Uterus (tissue), 4 donors: ENCODE data around the gene PEX10. TPM values are rescaled to one million over a fixed set of nuclear protein-coding genes. Genes with fewer than 3 reads are reported as not detected.

Experiments
- DNase-seq, 2 donors: peaks; one replicate each; pipeline ENCODE4 v3.0.0-alpha.2; 2019 to 2020
- H3K27ac ChIP-seq, 2 donors: fragments of 200-600 bp; sonication (generic); 1 replicate in 1 of 2; 2 replicates in 1 of 2; pipeline ENCODE4 v1.5.1; 2016 to 2018
- H3K27me3 ChIP-seq, 2 donors: fragments of 200-600 bp; sonication (generic); one replicate each; pipeline ENCODE4 v1.5.1; 2018 to 2019; ENCODE audit warnings: control low read depth in 1 of 2
- H3K36me3 ChIP-seq, 2 donors: fragments of 200-600 bp; sonication (generic); one replicate each; pipeline ENCODE4 v1.5.1; 2019; ENCODE audit warnings: control low read depth in 1 of 2
- H3K4me1 ChIP-seq, 2 donors: fragments of 200-600 bp; sonication (generic); one replicate each; pipeline ENCODE4 v1.5.1; 2018 to 2019; ENCODE audit warnings: control low read depth in 1 of 2
- H3K4me3 ChIP-seq, 2 donors: fragments of 200-600 bp; sonication (generic); 1 replicate in 1 of 2; 2 replicates in 1 of 2; pipeline ENCODE4 v1.5.1; 2018 to 2019; ENCODE audit warnings: mild to moderate bottlenecking in 1 of 2
- H3K9me3 ChIP-seq, 2 donors: fragments of 200-600 bp; sonication (generic); one replicate each; pipeline ENCODE4 v1.5.1; 2019; ENCODE audit warnings: control low read depth in 1 of 2
- POLR2A ChIP-seq, 2 donors: fragments of 450-650 bp; IDR thresholded peaks; one replicate each; pipeline ENCODE4 v1.6.1; 2016; ENCODE audit warnings: antibody characterized with exemption in 2 of 2, mild to moderate bottlenecking in 1 of 2, moderate library complexity in 1 of 2
- intact Hi-C: fragments of 100-400 bp; cut with DNase I; formaldehyde crosslinking; loops from one replicate; pipeline ENCODE4 v1.15.1; 2023; ENCODE audit warnings: low total_unique reads
- total RNA-seq, 4 donors: library from RNA; depleted of rRNA in 3 of 4; stranded (reverse); fragments of >200 nt in 3 of 4; gene quantifications; one replicate each; pipeline versions ENCODE4 v1.1.0 to v1.2.4, GENCODE V29; 2014 to 2023
- TF ChIP-seq, protein P1 (sequence below), 4 experiments: fragments of 200-600 bp in 2 of 4; fragments of 450-650 bp in 2 of 4; sonication (generic) in 2 of 4; IDR thresholded peaks; one replicate each; pipeline ENCODE4 v1.5.1; 2016 to 2019; ENCODE audit warnings: antibody characterized with exemption in 4 of 4, mild to moderate bottlenecking in 2 of 4, moderate library complexity in 1 of 4
- donor health status: DM: yes; HTN: yes; CAD: no.

The PEX10 gene
- total RNA-seq, 4 donors from 2014 or later: 0.77 to 23.6 (median 13.2) TPM

DNA sequence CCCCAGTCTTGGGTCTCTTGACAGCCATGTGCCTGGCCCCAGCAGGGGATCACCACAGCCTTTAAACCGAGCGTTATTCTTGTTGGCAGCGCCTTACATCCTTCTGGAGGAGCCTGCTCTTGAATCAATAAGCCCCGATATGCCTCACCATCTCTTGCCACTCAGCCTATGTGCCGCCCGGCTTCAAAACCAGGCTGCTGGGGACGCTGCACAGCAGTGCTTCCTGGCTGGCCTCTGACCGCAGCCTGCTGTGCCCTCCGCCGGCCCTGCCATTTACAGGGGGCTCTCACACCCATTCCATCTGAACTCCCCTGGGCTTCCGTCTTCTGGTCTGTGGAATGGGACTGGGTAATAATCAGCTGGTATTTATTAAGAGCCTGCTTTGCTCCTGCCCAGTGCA, 3.0 kb upstream of the PEX10 start:
- Histone ChIP-seq H3K4me3 (no peak overlapping the region), H3K36me3 (no peaks in the 10 kb centered on the region), H3K9me3 (no peaks in the 10 kb centered on the region), H3K4me1 (peaks cover 0 to 21% of the 10 kb centered on the region in 2 donors), H3K27ac (no peak overlapping the region), H3K27me3 (peaks cover 0 to 21% of the 10 kb centered on the region in 2 donors)
- no peak for DNase-seq
- TF ChIP-seq, protein P1, sequence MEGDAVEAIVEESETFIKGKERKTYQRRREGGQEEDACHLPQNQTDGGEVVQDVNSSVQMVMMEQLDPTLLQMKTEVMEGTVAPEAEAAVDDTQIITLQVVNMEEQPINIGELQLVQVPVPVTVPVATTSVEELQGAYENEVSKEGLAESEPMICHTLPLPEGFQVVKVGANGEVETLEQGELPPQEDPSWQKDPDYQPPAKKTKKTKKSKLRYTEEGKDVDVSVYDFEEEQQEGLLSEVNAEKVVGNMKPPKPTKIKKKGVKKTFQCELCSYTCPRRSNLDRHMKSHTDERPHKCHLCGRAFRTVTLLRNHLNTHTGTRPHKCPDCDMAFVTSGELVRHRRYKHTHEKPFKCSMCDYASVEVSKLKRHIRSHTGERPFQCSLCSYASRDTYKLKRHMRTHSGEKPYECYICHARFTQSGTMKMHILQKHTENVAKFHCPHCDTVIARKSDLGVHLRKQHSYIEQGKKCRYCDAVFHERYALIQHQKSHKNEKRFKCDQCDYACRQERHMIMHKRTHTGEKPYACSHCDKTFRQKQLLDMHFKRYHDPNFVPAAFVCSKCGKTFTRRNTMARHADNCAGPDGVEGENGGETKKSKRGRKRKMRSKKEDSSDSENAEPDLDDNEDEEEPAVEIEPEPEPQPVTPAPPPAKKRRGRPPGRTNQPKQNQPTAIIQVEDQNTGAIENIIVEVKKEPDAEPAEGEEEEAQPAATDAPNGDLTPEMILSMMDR (IDR thresholded peaks at IDR 0.05): no peak
- TF ChIP-seq POLR2A (IDR thresholded peaks at IDR 0.05): no peak
- intact Hi-C loops: loop anchor here (10.0 kb wide), 2 partner anchors 229 to 1009 kb away; no protein-coding TSS in a partner anchor

DNA sequence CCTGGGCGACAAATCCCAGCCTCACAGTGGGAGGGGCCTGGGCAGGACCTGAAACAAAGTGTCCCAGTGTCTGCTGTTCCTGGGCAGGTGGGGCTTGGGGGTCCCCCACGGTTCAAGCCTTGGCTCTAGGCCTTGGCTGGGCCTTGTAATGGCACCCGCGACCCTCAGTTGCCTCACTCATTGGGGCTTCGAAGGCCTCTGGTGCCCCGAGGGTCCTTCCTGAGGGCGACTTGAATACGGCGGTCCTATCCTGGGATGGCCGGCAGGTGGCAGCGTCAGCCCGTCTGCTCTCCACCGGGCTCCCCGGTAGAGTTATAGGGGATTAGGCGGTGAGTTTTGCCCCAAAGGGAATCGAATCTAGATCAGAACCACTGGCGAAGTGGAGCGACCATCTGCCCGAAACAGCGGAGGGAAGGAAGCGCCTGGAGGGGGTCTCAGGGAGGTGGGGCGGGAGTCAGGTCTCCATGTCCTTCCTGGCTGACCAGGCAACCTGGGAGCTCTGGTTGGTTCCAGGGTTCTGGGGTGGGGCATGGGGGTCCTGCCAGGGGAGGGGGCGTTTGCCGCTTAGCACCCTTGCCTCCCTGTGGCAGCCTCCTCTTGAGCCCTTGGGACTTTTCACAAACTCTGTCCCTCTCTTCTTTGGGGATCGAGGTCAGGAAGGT, 2.1 kb upstream of the PEX10 start:
- peak; percentile 73 to 77 for DNase-seq
- Histone ChIP-seq H3K27ac (peak overlapping the region in 1 of 2 donors; percentile 84), H3K36me3 (no peaks in the 10 kb centered on the region), H3K4me3 (no peak overlapping the region), H3K9me3 (no peaks in the 10 kb centered on the region), H3K4me1 (peaks cover 0 to 21% of the 10 kb centered on the region in 2 donors), H3K27me3 (peaks cover 0 to 20% of the 10 kb centered on the region in 2 donors)
- intact Hi-C loops: loop anchor here (5.0 to 10.0 kb wide), 3 partner anchors 133 to 1010 kb away; no protein-coding TSS in a partner anchor
- no peak for TF ChIP-seq POLR2A (IDR thresholded peaks at IDR 0.05)
- TF ChIP-seq, protein P1 (IDR thresholded peaks at IDR 0.05): peak; percentile 86 to 94 (median 92)

DNA sequence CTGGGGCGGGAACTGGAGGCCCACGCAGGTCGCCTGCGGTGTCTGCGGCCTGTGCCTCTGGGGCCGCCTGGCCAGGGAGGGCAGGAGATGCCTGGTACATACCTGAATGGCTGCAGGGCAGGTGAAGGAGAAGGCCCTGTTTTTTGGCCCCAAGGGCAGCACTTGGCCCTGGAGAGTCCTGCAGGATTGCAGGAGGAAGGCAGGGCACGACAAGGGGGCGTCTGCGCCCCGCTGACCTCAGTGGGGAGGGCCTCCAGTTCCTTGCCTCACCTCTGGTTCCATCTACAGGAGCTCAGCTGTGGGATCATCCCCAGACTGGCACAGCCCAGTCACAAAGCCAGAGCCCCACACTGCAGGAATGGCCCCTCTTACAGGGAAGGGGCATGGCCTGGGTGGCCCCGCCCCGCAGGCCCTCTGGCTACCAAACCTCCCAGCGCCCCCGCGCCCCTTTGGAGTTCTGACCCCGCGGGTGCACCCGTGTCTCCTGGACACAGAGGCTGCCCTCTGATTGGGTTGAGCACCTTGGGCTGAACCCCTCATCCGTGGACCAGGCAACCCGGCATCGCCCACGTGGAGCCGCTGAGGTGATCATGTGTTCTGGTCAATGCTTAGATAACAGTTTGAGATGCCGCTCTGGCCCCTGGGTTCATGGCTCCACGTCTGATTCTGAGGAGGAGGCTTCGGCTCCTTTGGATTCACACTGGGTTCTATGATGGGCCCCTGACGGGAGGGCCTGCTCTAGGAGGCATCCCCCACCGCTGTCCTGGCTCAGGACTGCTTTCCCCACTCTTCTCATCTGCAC, 1.3 kb upstream of the PEX10 start:
- H3K27ac ChIP-seq: peak overlapping the region; percentile 70 to 84
- peaks cover 0 to 21% of the 10 kb centered on the region in 2 donors for H3K4me1 ChIP-seq
- intact Hi-C loops: loop anchor here (5.0 to 10.0 kb wide), 3 partner anchors 134 to 1011 kb away; no protein-coding TSS in a partner anchor
- peaks cover 0 to 13% of the 10 kb centered on the region in 2 donors for H3K27me3 ChIP-seq
- H3K9me3 ChIP-seq: no peaks in the 10 kb centered on the region
- DNase-seq: peak in 1 of 2 donors; percentile 36
- TF ChIP-seq, protein P1 (IDR thresholded peaks at IDR 0.05): no peak
- TF ChIP-seq POLR2A (IDR thresholded peaks at IDR 0.05): no peak
- peak overlapping the region; percentile 56 to 98 for H3K4me3 ChIP-seq
- no peaks in the 10 kb centered on the region for H3K36me3 ChIP-seq

DNA sequence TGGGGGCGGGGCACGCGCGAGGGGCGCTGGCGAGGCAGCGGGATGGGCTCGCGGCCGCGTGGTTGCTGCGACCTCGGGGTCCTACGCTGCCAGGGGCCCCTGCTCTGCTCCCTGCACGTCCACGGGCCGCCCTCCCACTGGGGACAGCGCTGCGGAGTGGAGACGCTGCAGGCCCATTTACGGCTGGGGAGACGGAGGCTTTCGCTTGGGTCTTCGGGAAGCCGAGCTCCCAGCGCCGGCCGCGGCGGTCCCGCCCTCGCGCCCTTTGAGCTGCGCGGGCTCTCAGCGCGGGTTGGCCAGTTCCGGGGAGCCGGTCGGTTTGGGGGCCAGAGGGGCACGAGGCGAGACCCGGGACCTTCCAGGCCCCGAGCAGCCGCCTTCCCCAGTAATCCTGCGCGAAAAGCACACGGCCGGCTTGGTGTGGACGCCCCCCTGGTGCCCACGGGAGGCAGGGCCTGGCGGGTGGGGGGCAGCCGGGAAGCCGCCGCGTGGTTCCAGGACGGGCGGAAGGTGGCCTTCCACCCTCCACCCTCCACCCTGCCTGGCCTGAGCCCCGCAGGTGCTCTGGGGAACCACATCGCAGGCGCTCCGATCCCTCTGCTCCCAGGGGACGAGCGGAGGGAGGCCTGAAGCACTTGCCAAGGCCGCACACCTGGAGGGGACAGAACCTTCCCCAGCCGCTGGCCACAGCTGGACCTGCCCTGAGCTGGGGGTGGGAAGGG, 570 bp upstream of the PEX10 start:
- intact Hi-C loops: loop anchor here (5.0 to 10.0 kb wide), 3 partner anchors 134 to 1012 kb away; no protein-coding TSS in a partner anchor
- H3K4me3 ChIP-seq: peak overlapping the region; percentile 56 to 98
- H3K4me1 ChIP-seq: peaks cover 0 to 21% of the 10 kb centered on the region in 2 donors
- TF ChIP-seq POLR2A (IDR thresholded peaks at IDR 0.05): peak in 1 of 2 donors; percentile 78
- TF ChIP-seq, protein P1 (IDR thresholded peaks at IDR 0.05): peak in 1 of 4 experiments; percentile 13
- H3K36me3 ChIP-seq: no peaks in the 10 kb centered on the region
- peak; percentile 38 to 54 for DNase-seq
- H3K27ac ChIP-seq: peak overlapping the region; percentile 70 to 84
- no peaks in the 10 kb centered on the region for H3K9me3 ChIP-seq
- H3K27me3 ChIP-seq: peaks cover 0 to 8% of the 10 kb centered on the region in 2 donors
